Transverse colon (tissue), 4 donors: ENCODE data around the gene NFE2L3.

Source experiments
- POLR2A ChIP-seq: fragments of 450-650 bp; IDR thresholded peaks from one replicate; pipeline ENCODE4 v1.6.1; 2016; ENCODE audit warnings: antibody characterized with exemption, mild to moderate bottlenecking, moderate library complexity
- POLR2AphosphoS5 ChIP-seq, 3 donors: sonication (generic); formaldehyde crosslinking; IDR thresholded peaks; one replicate each; pipeline ENCODE4 v1.6.1; 2016; ENCODE audit warnings: antibody characterized with exemption in 3 of 3
- TF ChIP-seq, protein P1 (sequence below), 5 experiments: fragments of 200-600 bp in 3 of 5; fragments of 450-650 bp in 2 of 5; sonication (generic) in 3 of 5; IDR thresholded peaks; 1 replicate in 2 of 5; 2 replicates in 3 of 5; pipeline ENCODE4 v1.5.1; 2016 to 2017; ENCODE audit warnings: antibody characterized with exemption in 5 of 5, inconsistent platforms in 3 of 5, mild to moderate bottlenecking in 2 of 5, moderate library complexity in 1 of 5

DNA sequence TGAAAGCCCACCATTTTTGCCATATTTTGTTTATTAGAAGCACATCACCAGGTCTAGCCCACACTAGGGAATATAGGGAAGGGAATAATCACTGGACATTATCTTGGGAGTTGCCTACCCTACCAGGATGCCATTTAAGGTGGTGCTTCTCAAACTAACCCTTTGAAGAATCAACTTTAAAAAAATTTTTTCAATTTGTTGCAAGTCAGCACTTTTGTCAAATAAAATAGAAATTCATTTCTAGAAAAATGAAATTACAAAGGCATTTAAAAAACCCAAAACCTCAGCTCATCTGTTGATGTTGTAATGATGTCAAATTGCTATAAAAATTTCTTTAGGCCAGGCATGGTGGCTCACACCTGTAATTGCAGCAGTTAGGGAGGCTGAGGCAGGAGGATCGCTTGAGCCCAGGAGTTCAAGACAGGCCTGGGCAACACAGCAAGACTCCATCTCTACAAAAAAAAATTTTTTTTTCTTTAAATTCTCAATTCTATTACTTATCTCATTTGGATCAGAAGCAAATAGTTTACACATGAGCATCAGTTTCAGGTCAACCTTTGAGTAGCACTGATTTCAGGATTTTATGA is 2.5 kb upstream of the NFE2L3 start:
- TF ChIP-seq, protein P1, sequence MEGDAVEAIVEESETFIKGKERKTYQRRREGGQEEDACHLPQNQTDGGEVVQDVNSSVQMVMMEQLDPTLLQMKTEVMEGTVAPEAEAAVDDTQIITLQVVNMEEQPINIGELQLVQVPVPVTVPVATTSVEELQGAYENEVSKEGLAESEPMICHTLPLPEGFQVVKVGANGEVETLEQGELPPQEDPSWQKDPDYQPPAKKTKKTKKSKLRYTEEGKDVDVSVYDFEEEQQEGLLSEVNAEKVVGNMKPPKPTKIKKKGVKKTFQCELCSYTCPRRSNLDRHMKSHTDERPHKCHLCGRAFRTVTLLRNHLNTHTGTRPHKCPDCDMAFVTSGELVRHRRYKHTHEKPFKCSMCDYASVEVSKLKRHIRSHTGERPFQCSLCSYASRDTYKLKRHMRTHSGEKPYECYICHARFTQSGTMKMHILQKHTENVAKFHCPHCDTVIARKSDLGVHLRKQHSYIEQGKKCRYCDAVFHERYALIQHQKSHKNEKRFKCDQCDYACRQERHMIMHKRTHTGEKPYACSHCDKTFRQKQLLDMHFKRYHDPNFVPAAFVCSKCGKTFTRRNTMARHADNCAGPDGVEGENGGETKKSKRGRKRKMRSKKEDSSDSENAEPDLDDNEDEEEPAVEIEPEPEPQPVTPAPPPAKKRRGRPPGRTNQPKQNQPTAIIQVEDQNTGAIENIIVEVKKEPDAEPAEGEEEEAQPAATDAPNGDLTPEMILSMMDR (IDR thresholded peaks at IDR 0.05): no peak
- no peak for TF ChIP-seq POLR2AphosphoS5 (IDR thresholded peaks at IDR 0.05)
- TF ChIP-seq POLR2A: no peak
